WTC11 (cell line): ENCODE measurements around the gene CNMD. TPM values are rescaled to one million over a fixed set of nuclear protein-coding genes. Genes with fewer than 3 reads are reported as not detected.

ENCODE experiments used
- ATAC-seq: fragments of 200-7000 bp; cut with Tn5 transposase; 2 replicates; pipeline ENCODE4 v1.10.0; 2021; ENCODE audit warnings: mild to moderate bottlenecking, moderate library complexity
- CTCF ChIA-PET: fragments of 300-600 bp; sonication (Branson Sonifier 250); formaldehyde crosslinking; loops from one replicate; lab custom pipeline; 2021; ENCODE audit warnings: antibody characterized with exemption; lab: Charles Lee
- POLR2A ChIA-PET: fragments of 350-600 bp; sonication (Branson Sonifier 250); formaldehyde crosslinking; loops from one replicate; lab custom pipeline; 2021; ENCODE audit warnings: antibody characterized with exemption; lab: Charles Lee
- DNase-seq: peaks from one replicate; pipeline ENCODE4 v3.0.0; 2021; ENCODE audit warnings: low spot score
- H3K27ac Mint-ChIP-seq: 2 replicates; pipeline ENCODE4 v1.8.0; 2021; ENCODE audit warnings: mixed read lengths
- H3K27me3 Mint-ChIP-seq: 2 replicates; pipeline ENCODE4 v1.8.0; 2021; ENCODE audit warnings: low read depth, mild to moderate bottlenecking, moderate library complexity, mixed read lengths
- H3K36me3 Mint-ChIP-seq: 2 replicates; pipeline ENCODE4 v1.8.0; 2021; ENCODE audit warnings: mixed read lengths
- H3K4me1 Mint-ChIP-seq: 2 replicates; pipeline ENCODE4 v1.8.0; 2022; ENCODE audit warnings: mixed read lengths
- H3K4me3 Mint-ChIP-seq: 2 replicates; pipeline ENCODE4 v1.8.0; 2021; ENCODE audit warnings: mild to moderate bottlenecking, moderate library complexity, mixed read lengths
- H3K9me3 Mint-ChIP-seq: 2 replicates; pipeline ENCODE4 v1.8.0; 2021; ENCODE audit warnings: mixed read lengths
- CREB1 ChIP-seq: sonication (generic); formaldehyde crosslinking; IDR thresholded peaks from 2 replicates; pipeline ENCODE4 v1.8.0; 2023; ENCODE audit warnings: mild to moderate bottlenecking, missing genetic modification reagents
- ELF4 ChIP-seq: sonication (generic); formaldehyde crosslinking; IDR thresholded peaks from 2 replicates; pipeline ENCODE4 v1.8.1; 2022; ENCODE audit warnings: low read depth, mild to moderate bottlenecking, moderate library complexity, missing genetic modification reagents
- ESRRA ChIP-seq: sonication (generic); formaldehyde crosslinking; IDR thresholded peaks from 2 replicates; pipeline ENCODE4 v1.8.1; 2022; ENCODE audit warnings: mild to moderate bottlenecking, missing genetic modification reagents, borderline replicate concordance
- KAT7 ChIP-seq: sonication (generic); formaldehyde crosslinking; IDR thresholded peaks from 2 replicates; pipeline ENCODE4 v1.8.1; 2023; ENCODE audit warnings: missing genetic modification reagents, mild to moderate bottlenecking, borderline replicate concordance
- NFATC4 ChIP-seq: fragments of 250-450 bp; sonication (Bioruptor Pico); IDR thresholded peaks from 2 replicates; pipeline ENCODE4 v1.9.0; 2021; ENCODE audit warnings: mild to moderate bottlenecking
- NR3C1 ChIP-seq: sonication (generic); formaldehyde crosslinking; conservative IDR thresholded peaks from 2 replicates; pipeline ENCODE4 v1.8.1; 2023; ENCODE audit warnings: low read depth, mild to moderate bottlenecking, missing genetic modification reagents
- OVOL2 ChIP-seq: fragments of 250-450 bp; sonication (Bioruptor Pico); IDR thresholded peaks from 2 replicates; pipeline ENCODE4 v1.9.0; 2021; ENCODE audit warnings: mild to moderate bottlenecking, borderline replicate concordance
- PRRX2 ChIP-seq: fragments of 250-450 bp; sonication (Bioruptor Pico); IDR thresholded peaks from 2 replicates; pipeline ENCODE4 v1.8.0; 2021; ENCODE audit warnings: mild to moderate bottlenecking
- TCF7 ChIP-seq: sonication (generic); formaldehyde crosslinking; IDR thresholded peaks from 2 replicates; pipeline ENCODE4 v1.8.0; 2022; ENCODE audit warnings: mild to moderate bottlenecking, low read depth, missing genetic modification reagents, moderate library complexity
- TEAD1 ChIP-seq: sonication (generic); formaldehyde crosslinking; IDR thresholded peaks from 2 replicates; pipeline ENCODE4 v1.8.0; 2022; ENCODE audit warnings: mild to moderate bottlenecking, missing genetic modification reagents
- ZNF138 ChIP-seq: sonication (generic); formaldehyde crosslinking; conservative IDR thresholded peaks from 2 replicates; pipeline ENCODE4 v1.8.1; 2022; ENCODE audit warnings: mild to moderate bottlenecking, moderate library complexity, missing genetic modification reagents
- total RNA-seq: library from RNA; stranded (reverse); gene quantifications from 3 replicates; pipeline ENCODE4 v1.2.3, GENCODE V29; 2021
- TF ChIP-seq, protein P1 (sequence below): fragments of 250-450 bp; sonication (Bioruptor Pico); IDR thresholded peaks from 2 replicates; pipeline ENCODE4 v1.9.0; 2021; ENCODE audit warnings: mild to moderate bottlenecking, borderline replicate concordance
- TF ChIP-seq, protein P2 (sequence below): sonication (generic); formaldehyde crosslinking; IDR thresholded peaks from 2 replicates; pipeline ENCODE4 v1.8.0; 2023; ENCODE audit warnings: missing genetic modification reagents, mild to moderate bottlenecking, borderline replicate concordance
- TF ChIP-seq, protein P3 (sequence below): sonication (generic); formaldehyde crosslinking; IDR thresholded peaks from 2 replicates; pipeline ENCODE4 v1.8.1; 2022; ENCODE audit warnings: mild to moderate bottlenecking, missing genetic modification reagents, moderate library complexity, borderline replicate concordance
- TF ChIP-seq, protein P4 (sequence below): fragments of 250-450 bp; sonication (Bioruptor Pico); conservative IDR thresholded peaks from 2 replicates; pipeline ENCODE4 v1.9.0; 2021; ENCODE audit warnings: mild to moderate bottlenecking
- TF ChIP-seq, protein P5 (sequence below): sonication (generic); formaldehyde crosslinking; conservative IDR thresholded peaks from 2 replicates; pipeline ENCODE4 v1.8.1; 2023; ENCODE audit warnings: mild to moderate bottlenecking, low read depth, missing genetic modification reagents, moderate library complexity
- TF ChIP-seq, protein P6 (sequence below): sonication (generic); formaldehyde crosslinking; IDR thresholded peaks from 2 replicates; pipeline ENCODE4 v1.8.1; 2022; ENCODE audit warnings: low read depth, missing genetic modification reagents, borderline replicate concordance
- TF ChIP-seq, protein P7 (sequence below): sonication (generic); formaldehyde crosslinking; IDR thresholded peaks from 2 replicates; pipeline ENCODE4 v1.8.0; 2022; ENCODE audit warnings: mild to moderate bottlenecking, missing genetic modification reagents

The CNMD gene
- total RNA-seq, 1 experiment from 2014 or later, result 95.1 TPM

DNA sequence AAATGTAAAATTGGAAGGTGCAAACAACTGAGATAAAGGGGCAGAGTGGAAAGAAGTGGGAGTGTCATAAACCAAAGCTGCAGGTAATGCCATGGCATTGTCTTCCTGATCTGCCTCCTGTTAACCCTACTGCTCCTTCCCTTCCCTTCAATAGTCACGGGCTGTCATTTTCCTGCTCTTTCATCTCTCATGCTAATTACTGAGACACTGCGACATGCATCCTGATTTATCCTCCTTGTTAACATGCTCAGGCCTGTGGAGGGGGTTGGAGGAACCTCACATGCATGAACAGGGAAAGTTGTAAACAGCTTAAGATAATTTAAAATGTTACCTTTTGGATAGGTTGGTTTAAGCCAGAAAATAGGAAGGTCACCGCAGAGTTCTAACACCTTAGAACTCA is 27.2 kb downstream of the CNMD start (continued):
- TF ChIP-seq, protein P1, sequence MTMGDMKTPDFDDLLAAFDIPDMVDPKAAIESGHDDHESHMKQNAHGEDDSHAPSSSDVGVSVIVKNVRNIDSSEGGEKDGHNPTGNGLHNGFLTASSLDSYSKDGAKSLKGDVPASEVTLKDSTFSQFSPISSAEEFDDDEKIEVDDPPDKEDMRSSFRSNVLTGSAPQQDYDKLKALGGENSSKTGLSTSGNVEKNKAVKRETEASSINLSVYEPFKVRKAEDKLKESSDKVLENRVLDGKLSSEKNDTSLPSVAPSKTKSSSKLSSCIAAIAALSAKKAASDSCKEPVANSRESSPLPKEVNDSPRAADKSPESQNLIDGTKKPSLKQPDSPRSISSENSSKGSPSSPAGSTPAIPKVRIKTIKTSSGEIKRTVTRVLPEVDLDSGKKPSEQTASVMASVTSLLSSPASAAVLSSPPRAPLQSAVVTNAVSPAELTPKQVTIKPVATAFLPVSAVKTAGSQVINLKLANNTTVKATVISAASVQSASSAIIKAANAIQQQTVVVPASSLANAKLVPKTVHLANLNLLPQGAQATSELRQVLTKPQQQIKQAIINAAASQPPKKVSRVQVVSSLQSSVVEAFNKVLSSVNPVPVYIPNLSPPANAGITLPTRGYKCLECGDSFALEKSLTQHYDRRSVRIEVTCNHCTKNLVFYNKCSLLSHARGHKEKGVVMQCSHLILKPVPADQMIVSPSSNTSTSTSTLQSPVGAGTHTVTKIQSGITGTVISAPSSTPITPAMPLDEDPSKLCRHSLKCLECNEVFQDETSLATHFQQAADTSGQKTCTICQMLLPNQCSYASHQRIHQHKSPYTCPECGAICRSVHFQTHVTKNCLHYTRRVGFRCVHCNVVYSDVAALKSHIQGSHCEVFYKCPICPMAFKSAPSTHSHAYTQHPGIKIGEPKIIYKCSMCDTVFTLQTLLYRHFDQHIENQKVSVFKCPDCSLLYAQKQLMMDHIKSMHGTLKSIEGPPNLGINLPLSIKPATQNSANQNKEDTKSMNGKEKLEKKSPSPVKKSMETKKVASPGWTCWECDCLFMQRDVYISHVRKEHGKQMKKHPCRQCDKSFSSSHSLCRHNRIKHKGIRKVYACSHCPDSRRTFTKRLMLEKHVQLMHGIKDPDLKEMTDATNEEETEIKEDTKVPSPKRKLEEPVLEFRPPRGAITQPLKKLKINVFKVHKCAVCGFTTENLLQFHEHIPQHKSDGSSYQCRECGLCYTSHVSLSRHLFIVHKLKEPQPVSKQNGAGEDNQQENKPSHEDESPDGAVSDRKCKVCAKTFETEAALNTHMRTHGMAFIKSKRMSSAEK (CRISPR knock-in tag), result no peak
- no peak for TF ChIP-seq ESRRA (CRISPR knock-in tag)
- no peak for TF ChIP-seq NFATC4 (CRISPR knock-in tag)
- TF ChIP-seq, protein P2, sequence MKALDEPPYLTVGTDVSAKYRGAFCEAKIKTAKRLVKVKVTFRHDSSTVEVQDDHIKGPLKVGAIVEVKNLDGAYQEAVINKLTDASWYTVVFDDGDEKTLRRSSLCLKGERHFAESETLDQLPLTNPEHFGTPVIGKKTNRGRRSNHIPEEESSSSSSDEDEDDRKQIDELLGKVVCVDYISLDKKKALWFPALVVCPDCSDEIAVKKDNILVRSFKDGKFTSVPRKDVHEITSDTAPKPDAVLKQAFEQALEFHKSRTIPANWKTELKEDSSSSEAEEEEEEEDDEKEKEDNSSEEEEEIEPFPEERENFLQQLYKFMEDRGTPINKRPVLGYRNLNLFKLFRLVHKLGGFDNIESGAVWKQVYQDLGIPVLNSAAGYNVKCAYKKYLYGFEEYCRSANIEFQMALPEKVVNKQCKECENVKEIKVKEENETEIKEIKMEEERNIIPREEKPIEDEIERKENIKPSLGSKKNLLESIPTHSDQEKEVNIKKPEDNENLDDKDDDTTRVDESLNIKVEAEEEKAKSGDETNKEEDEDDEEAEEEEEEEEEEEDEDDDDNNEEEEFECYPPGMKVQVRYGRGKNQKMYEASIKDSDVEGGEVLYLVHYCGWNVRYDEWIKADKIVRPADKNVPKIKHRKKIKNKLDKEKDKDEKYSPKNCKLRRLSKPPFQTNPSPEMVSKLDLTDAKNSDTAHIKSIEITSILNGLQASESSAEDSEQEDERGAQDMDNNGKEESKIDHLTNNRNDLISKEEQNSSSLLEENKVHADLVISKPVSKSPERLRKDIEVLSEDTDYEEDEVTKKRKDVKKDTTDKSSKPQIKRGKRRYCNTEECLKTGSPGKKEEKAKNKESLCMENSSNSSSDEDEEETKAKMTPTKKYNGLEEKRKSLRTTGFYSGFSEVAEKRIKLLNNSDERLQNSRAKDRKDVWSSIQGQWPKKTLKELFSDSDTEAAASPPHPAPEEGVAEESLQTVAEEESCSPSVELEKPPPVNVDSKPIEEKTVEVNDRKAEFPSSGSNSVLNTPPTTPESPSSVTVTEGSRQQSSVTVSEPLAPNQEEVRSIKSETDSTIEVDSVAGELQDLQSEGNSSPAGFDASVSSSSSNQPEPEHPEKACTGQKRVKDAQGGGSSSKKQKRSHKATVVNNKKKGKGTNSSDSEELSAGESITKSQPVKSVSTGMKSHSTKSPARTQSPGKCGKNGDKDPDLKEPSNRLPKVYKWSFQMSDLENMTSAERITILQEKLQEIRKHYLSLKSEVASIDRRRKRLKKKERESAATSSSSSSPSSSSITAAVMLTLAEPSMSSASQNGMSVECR (CRISPR knock-in tag), result no peak
- no peak for TF ChIP-seq ZNF138
- TF ChIP-seq KAT7 (CRISPR knock-in tag), result no peak
- TF ChIP-seq, all 79 proteins: peak for 0

DNA sequence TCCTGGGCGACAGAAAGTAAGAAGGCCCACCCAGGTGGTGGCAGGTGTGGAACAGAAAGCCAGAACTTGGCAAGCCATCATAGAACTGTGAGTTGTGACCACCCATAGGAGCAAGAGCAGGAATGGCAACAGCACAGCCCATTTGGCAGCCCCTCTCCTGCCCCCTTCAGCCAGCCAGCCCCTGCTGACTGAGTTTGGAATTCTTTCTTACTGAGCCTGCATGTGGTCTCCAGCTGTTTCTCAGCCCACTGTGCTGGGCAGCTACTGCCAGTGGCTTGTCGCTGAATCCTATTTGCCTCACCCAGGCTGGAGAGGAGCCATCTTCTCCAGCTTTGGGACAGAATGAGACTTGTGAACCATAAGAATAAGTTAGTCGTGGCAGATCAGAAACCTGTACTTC is 28.3 kb downstream of the CNMD start:
- Mint-ChIP-seq H3K9me3 (peaks cover 6% of the 10 kb centered on the region), H3K27ac (peak overlapping the region; percentile 84; the same call in 1 of the 2 replicates), H3K4me3 (no peak overlapping the region), H3K4me1 (peaks cover 33% of the 10 kb centered on the region), H3K36me3 (peaks cover 16% of the 10 kb centered on the region), H3K27me3 (no peaks in the 10 kb centered on the region)
- ChIA-PET POLR2A (no interaction called here), CTCF (interaction anchor here (1.0 to 3.1 kb wide), 6 partner anchors 27 to 489 kb away, joined by 3 to 16 read pairs (median 8); partner anchors contain the start of gene CNMD)
- peak; percentile 40 for DNase-seq
- ATAC-seq, result peak; percentile 82
- TF ChIP-seq, protein P3, sequence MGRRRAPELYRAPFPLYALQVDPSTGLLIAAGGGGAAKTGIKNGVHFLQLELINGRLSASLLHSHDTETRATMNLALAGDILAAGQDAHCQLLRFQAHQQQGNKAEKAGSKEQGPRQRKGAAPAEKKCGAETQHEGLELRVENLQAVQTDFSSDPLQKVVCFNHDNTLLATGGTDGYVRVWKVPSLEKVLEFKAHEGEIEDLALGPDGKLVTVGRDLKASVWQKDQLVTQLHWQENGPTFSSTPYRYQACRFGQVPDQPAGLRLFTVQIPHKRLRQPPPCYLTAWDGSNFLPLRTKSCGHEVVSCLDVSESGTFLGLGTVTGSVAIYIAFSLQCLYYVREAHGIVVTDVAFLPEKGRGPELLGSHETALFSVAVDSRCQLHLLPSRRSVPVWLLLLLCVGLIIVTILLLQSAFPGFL (CRISPR knock-in tag), result no peak
- TF ChIP-seq, protein P4, sequence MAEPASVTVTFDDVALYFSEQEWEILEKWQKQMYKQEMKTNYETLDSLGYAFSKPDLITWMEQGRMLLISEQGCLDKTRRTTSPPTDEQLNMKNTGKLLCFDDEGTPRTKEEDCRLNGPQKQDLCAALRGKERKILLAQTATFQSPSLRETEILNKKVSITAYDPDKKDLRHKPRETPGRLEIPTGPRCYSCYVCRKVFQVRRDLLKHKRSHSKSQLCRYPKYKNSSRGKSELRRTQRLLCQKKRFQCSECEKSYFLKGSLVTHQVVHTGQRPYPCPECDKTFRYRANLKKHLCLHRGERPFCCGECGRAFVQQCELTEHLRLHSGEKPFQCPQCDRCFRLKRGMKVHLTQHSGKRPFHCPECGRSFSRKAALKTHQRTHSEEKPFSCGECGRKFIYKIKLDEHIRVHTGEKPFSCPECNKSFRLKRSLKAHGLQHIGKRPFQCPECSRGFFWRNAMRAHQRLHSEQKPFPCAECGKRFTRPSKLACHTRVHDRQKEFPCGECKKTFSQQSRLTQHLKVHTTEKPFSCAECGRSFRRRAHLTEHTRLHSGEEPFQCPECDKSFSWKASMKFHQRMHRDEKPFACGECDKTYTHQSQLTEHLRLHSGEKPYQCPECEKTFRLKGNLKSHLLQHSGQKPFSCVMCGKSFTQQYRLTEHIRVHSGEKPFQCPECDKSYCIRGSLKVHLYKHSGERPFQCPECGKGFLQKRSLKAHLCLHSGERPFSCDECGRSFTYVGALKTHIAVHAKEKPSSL, result no peak
- no peak for TF ChIP-seq OVOL2 (CRISPR knock-in tag)
- TF ChIP-seq, protein P5, sequence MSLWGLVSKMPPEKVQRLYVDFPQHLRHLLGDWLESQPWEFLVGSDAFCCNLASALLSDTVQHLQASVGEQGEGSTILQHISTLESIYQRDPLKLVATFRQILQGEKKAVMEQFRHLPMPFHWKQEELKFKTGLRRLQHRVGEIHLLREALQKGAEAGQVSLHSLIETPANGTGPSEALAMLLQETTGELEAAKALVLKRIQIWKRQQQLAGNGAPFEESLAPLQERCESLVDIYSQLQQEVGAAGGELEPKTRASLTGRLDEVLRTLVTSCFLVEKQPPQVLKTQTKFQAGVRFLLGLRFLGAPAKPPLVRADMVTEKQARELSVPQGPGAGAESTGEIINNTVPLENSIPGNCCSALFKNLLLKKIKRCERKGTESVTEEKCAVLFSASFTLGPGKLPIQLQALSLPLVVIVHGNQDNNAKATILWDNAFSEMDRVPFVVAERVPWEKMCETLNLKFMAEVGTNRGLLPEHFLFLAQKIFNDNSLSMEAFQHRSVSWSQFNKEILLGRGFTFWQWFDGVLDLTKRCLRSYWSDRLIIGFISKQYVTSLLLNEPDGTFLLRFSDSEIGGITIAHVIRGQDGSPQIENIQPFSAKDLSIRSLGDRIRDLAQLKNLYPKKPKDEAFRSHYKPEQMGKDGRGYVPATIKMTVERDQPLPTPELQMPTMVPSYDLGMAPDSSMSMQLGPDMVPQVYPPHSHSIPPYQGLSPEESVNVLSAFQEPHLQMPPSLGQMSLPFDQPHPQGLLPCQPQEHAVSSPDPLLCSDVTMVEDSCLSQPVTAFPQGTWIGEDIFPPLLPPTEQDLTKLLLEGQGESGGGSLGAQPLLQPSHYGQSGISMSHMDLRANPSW, result no peak
- TF ChIP-seq, protein P6, sequence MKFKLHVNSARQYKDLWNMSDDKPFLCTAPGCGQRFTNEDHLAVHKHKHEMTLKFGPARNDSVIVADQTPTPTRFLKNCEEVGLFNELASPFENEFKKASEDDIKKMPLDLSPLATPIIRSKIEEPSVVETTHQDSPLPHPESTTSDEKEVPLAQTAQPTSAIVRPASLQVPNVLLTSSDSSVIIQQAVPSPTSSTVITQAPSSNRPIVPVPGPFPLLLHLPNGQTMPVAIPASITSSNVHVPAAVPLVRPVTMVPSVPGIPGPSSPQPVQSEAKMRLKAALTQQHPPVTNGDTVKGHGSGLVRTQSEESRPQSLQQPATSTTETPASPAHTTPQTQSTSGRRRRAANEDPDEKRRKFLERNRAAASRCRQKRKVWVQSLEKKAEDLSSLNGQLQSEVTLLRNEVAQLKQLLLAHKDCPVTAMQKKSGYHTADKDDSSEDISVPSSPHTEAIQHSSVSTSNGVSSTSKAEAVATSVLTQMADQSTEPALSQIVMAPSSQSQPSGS (CRISPR knock-in tag), result no peak
- no peak for TF ChIP-seq NFATC4 (CRISPR knock-in tag)
- TF ChIP-seq TCF7, result no peak
- TF ChIP-seq, protein P7, sequence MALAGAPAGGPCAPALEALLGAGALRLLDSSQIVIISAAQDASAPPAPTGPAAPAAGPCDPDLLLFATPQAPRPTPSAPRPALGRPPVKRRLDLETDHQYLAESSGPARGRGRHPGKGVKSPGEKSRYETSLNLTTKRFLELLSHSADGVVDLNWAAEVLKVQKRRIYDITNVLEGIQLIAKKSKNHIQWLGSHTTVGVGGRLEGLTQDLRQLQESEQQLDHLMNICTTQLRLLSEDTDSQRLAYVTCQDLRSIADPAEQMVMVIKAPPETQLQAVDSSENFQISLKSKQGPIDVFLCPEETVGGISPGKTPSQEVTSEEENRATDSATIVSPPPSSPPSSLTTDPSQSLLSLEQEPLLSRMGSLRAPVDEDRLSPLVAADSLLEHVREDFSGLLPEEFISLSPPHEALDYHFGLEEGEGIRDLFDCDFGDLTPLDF, result no peak
- no peak for TF ChIP-seq PRRX2 (CRISPR knock-in tag)
- TF ChIP-seq CREB1 (CRISPR knock-in tag), result no peak
- TF ChIP-seq TEAD1 (CRISPR knock-in tag), result no peak
- TF ChIP-seq NR3C1 (CRISPR knock-in tag), result no peak
- no peak for TF ChIP-seq ELF4 (CRISPR knock-in tag)
